Activated CD8-positive, alpha-beta T cell treated with anti-CD3 and anti-CD28 coated beads for 36 hours (primary cell): ENCODE measurements around the gene RXRA. TPM values are rescaled to one million over a fixed set of nuclear protein-coding genes. Genes with fewer than 3 reads are reported as not detected.

Source experiments
- ATAC-seq: fragments of 200-7000 bp; cut with Tn5 transposase; one replicate; pipeline ENCODE4 v1.10.0; 2021; ENCODE audit warnings: mild to moderate bottlenecking, moderate library complexity
- CTCF ChIA-PET: fragments of 350-600 bp; sonication (Branson Sonifier 250); formaldehyde crosslinking; loops from one replicate; lab custom pipeline; 2021; ENCODE audit warnings: antibody characterized with exemption; lab: Charles Lee
- POLR2A ChIA-PET: fragments of 350-600 bp; sonication (Branson Sonifier 250); formaldehyde crosslinking; loops from one replicate; lab custom pipeline; 2021; ENCODE audit warnings: antibody characterized with exemption; lab: Charles Lee
- DNase-seq: peaks from one replicate; pipeline ENCODE4 v3.0.0-alpha.2; 2020
- H3K27ac Mint-ChIP-seq: one replicate; pipeline ENCODE4 v1.8.0; 2021; ENCODE audit warnings: mild to moderate bottlenecking, mixed read lengths
- H3K27me3 Mint-ChIP-seq: one replicate; pipeline ENCODE4 v1.8.0; 2021; ENCODE audit warnings: mixed read lengths
- H3K36me3 Mint-ChIP-seq: one replicate; pipeline ENCODE4 v1.8.0; 2021; ENCODE audit warnings: low read depth, mixed read lengths
- H3K4me1 Mint-ChIP-seq: one replicate; pipeline ENCODE4 v1.8.0; 2021; ENCODE audit warnings: low read depth, mixed read lengths
- H3K4me3 Mint-ChIP-seq: one replicate; pipeline ENCODE4 v1.8.0; 2021; ENCODE audit warnings: mild to moderate bottlenecking, moderate library complexity, mixed read lengths
- H3K9me3 Mint-ChIP-seq: one replicate; pipeline ENCODE4 v1.8.0; 2021; ENCODE audit warnings: mixed read lengths
- CTCF ChIP-seq: fragments of 200-600 bp; IDR thresholded peaks from one replicate; pipeline ENCODE4 v1.8.0; 2022; ENCODE audit warnings: antibody characterized with exemption, mild to moderate bottlenecking
- intact Hi-C: fragments of 100-400 bp; cut with micrococcal nuclease; formaldehyde crosslinking; loops from one replicate; pipeline ENCODE4 v1.10.0; 2022
- total RNA-seq, 2 experiments: library from RNA; stranded (reverse); gene quantifications; one replicate each; pipeline ENCODE4 v1.2.3, GENCODE V29; 2021

The RXRA gene
- total RNA-seq, 2 experiments from 2014 or later: 23.2 to 23.8 TPM

GRCh38 chr9:134286471-134287245 lies 39.6 kb upstream of the RXRA start:
- Mint-ChIP-seq H3K27me3 (peaks cover 2% of the 10 kb centered on the region), H3K9me3 (no peaks in the 10 kb centered on the region), H3K4me3 (no peak overlapping the region), H3K27ac (no peak overlapping the region), H3K36me3 (no peaks in the 10 kb centered on the region), H3K4me1 (no peaks in the 10 kb centered on the region)
- ChIA-PET CTCF (no interaction called here), POLR2A (no interaction called here)
- ATAC-seq (no peak), DNase-seq (no peak)
- TF ChIP-seq CTCF: no peak
- intact Hi-C loops: no loop called here

GRCh38 chr9:134287591-134288491 lies 38.4 kb upstream of the RXRA start:
- H3K9me3 Mint-ChIP-seq: no peaks in the 10 kb centered on the region
- intact Hi-C loops: no loop called here
- POLR2A ChIA-PET: no interaction called here

GRCh38 chr9:134288746-134289145 lies 37.5 kb upstream of the RXRA start:
- Mint-ChIP-seq H3K36me3 (no peaks in the 10 kb centered on the region), H3K4me3 (no peak overlapping the region), H3K27me3 (peaks cover 2% of the 10 kb centered on the region), H3K27ac (no peak overlapping the region), H3K4me1 (no peaks in the 10 kb centered on the region), H3K9me3 (no peaks in the 10 kb centered on the region)
- intact Hi-C loops: no loop called here
- CTCF ChIA-PET: no interaction called here
- ATAC-seq (no peak), DNase-seq (no peak)
- no peak for TF ChIP-seq CTCF
- POLR2A ChIA-PET: no interaction called here

More at GRCh38 chr9:134287591-134288491, 38.4 kb upstream of the RXRA start:
- DNase-seq (no peak), ATAC-seq (no peak)
- H3K4me1 Mint-ChIP-seq: no peaks in the 10 kb centered on the region
- H3K27ac Mint-ChIP-seq: no peak overlapping the region
- no peak overlapping the region for H3K4me3 Mint-ChIP-seq
- H3K36me3 Mint-ChIP-seq: no peaks in the 10 kb centered on the region
- peaks cover 2% of the 10 kb centered on the region for H3K27me3 Mint-ChIP-seq
- no peak for TF ChIP-seq CTCF
- CTCF ChIA-PET: no interaction called here

GRCh38 chr9:134289241-134289875 lies 36.9 kb upstream of the RXRA start:
- no peak for ATAC-seq
- no peak for DNase-seq
- no peaks in the 10 kb centered on the region for H3K9me3 Mint-ChIP-seq
- H3K27ac Mint-ChIP-seq: no peak overlapping the region
- TF ChIP-seq CTCF: no peak
- intact Hi-C loops: no loop called here
- ChIA-PET POLR2A (no interaction called here), CTCF (no interaction called here)
- H3K27me3 Mint-ChIP-seq: peaks cover 2% of the 10 kb centered on the region
- H3K4me1 Mint-ChIP-seq: peaks cover 2% of the 10 kb centered on the region
- no peak overlapping the region for H3K4me3 Mint-ChIP-seq
- no peaks in the 10 kb centered on the region for H3K36me3 Mint-ChIP-seq
